Superior temporal gyrus (tissue), 1 donor: ENCODE data around the gene VWA3B.
A peak's percentile ranks its signal among the peaks of the same experiment; 100 is the strongest.

Experiments used
- DNase-seq: peaks from one replicate; pipeline ENCODE4 v3.0.0-alpha.2; 2016; ENCODE audit errors: extremely low spot score

VWA3B gene

GRCh38 chr2:98172150-98172765 lies 85.3 kb downstream of the VWA3B start:
- DNase-seq, result no peak

- peak; percentile 71 for DNase-seq
Observed at GRCh38 chr2:98172951-98173350, 86.0 kb downstream of the VWA3B start.

- no peak for DNase-seq
Observed at GRCh38 chr2:98175811-98176210, 88.8 kb downstream of the VWA3B start.

GRCh38 chr2:98177286-98177685 lies 90.3 kb downstream of the VWA3B start:
- DNase-seq, result no peak

GRCh38 chr2:98177986-98178385 lies 91.0 kb downstream of the VWA3B start:
- no peak for DNase-seq

- no peak for DNase-seq
Observed at GRCh38 chr2:98180456-98180855, 93.5 kb downstream of the VWA3B start.

- no peak for DNase-seq
Observed at GRCh38 chr2:98181346-98181745, 94.4 kb downstream of the VWA3B start.

GRCh38 chr2:98185801-98186200 lies 98.8 kb downstream of the VWA3B start:
- DNase-seq, result no peak

- no peak for DNase-seq
Observed at GRCh38 chr2:98187194-98187593, 100.2 kb downstream of the VWA3B start.

- DNase-seq, result no peak
Observed at GRCh38 chr2:98188351-98189046, 101.5 kb downstream of the VWA3B start.

- no peak for DNase-seq
Observed at GRCh38 chr2:98191883-98192282, 104.9 kb downstream of the VWA3B start.

- DNase-seq, result no peak
Observed at GRCh38 chr2:98201576-98201975, 114.6 kb downstream of the VWA3B start.

GRCh38 chr2:98205889-98206288 lies 118.9 kb downstream of the VWA3B start:
- DNase-seq, result no peak

GRCh38 chr2:98212092-98213000 lies 125.4 kb downstream of the VWA3B start:
- no peak for DNase-seq

GRCh38 chr2:98216616-98217015 lies 129.6 kb downstream of the VWA3B start:
- no peak for DNase-seq

- DNase-seq, result no peak
Observed at GRCh38 chr2:98219152-98219551, 132.2 kb downstream of the VWA3B start.

GRCh38 chr2:98233941-98234340 lies 147.0 kb downstream of the VWA3B start:
- DNase-seq, result no peak

- DNase-seq, result no peak
Observed at GRCh38 chr2:98234776-98235175, 147.8 kb downstream of the VWA3B start.

GRCh38 chr2:98236935-98237334 lies 150.0 kb downstream of the VWA3B start:
- no peak for DNase-seq

GRCh38 chr2:98240786-98241398 lies 153.9 kb downstream of the VWA3B start:
- no peak for DNase-seq

- DNase-seq, result no peak
Observed at GRCh38 chr2:98241592-98241991, 154.6 kb downstream of the VWA3B start.

GRCh38 chr2:98242003-98242402 lies 155.0 kb downstream of the VWA3B start:
- peak; percentile 95 for DNase-seq
